Immature natural killer cell (primary cell): Measurements from ENCODE around the gene CCNT2. TPM values are rescaled to one million over a fixed set of nuclear protein-coding genes. Genes with fewer than 3 reads are reported as not detected.
"Not testable (repeated sequence)": the region's sequence is repeated elsewhere in the genome, so short reads cannot be mapped to it uniquely, and the experiment has no call there.

Experiments used
- DNase-seq, 3 donors: peaks; one replicate each; pipeline ENCODE4 v3.0.0; 2022; ENCODE audit warnings: mixed read lengths in 1 of 3
- H3K27ac Mint-ChIP-seq, 6 donors: one replicate each; pipeline ENCODE4 v1.8.0; 2020; ENCODE audit warnings: mixed read lengths in 6 of 6, mild to moderate bottlenecking in 5 of 6, inconsistent platforms in 4 of 6, moderate library complexity in 3 of 6
- H3K27me3 Mint-ChIP-seq, 3 donors: one replicate each; pipeline ENCODE4 v1.8.0; 2020 to 2021; ENCODE audit warnings: low read depth in 3 of 3, mild to moderate bottlenecking in 3 of 3, mixed read lengths in 3 of 3, moderate library complexity in 3 of 3, inconsistent platforms in 1 of 3
- H3K36me3 Mint-ChIP-seq, 3 donors: one replicate each; pipeline ENCODE4 v1.8.0; 2020; ENCODE audit warnings: mixed read lengths in 3 of 3, inconsistent platforms in 2 of 3, mild to moderate bottlenecking in 2 of 3
- H3K4me1 Mint-ChIP-seq, 2 donors: one replicate each; pipeline ENCODE4 v1.8.0; 2020; ENCODE audit warnings: inconsistent platforms in 2 of 2, mild to moderate bottlenecking in 2 of 2, mixed read lengths in 2 of 2, moderate library complexity in 1 of 2
- H3K4me3 Mint-ChIP-seq, 5 donors: one replicate each; pipeline ENCODE4 v1.8.0; 2020; ENCODE audit warnings: mild to moderate bottlenecking in 5 of 5, mixed read lengths in 5 of 5, inconsistent platforms in 3 of 5, moderate library complexity in 3 of 5
- H3K9me3 Mint-ChIP-seq, 6 donors: one replicate each; pipeline ENCODE4 v1.8.0; 2020; ENCODE audit warnings: mild to moderate bottlenecking in 6 of 6, mixed read lengths in 6 of 6, inconsistent platforms in 4 of 6, moderate library complexity in 3 of 6
- polyA plus RNA-seq, 3 donors: library from polyadenylated mRNA; unstranded; fragments of 300-500 nt; fragmentation: Illumina TruSeq; gene quantifications; one replicate each; pipeline ENCODE4 v1.2.3, GENCODE V29; 2021

Gene CCNT2
- polyA plus RNA-seq, 3 donors from 2014 or later: 16.6 to 21.5 (median 19.7) TPM

GRCh38 chr2:134906726-134907125 is 11.9 kb upstream of the CCNT2 start:
- H3K27me3 Mint-ChIP-seq: peaks cover 2 to 4% (median 2%) of the 10 kb centered on the region in 3 donors
- no peak overlapping the region for H3K4me3 Mint-ChIP-seq
- DNase-seq: no peak
- H3K4me1 Mint-ChIP-seq: no peaks in the 10 kb centered on the region
- H3K27ac Mint-ChIP-seq: no peak overlapping the region
- H3K36me3 Mint-ChIP-seq: peaks cover 4 to 17% (median 6%) of the 10 kb centered on the region in 3 donors
- H3K9me3 Mint-ChIP-seq: peaks cover 0 to 4% (median 0%) of the 10 kb centered on the region in 6 donors

GRCh38 chr2:134907441-134908116 is 11.0 kb upstream of the CCNT2 start:
- DNase-seq, H3K9me3 Mint-ChIP-seq, H3K4me3 Mint-ChIP-seq, H3K27ac Mint-ChIP-seq, H3K4me1 Mint-ChIP-seq, H3K27me3 Mint-ChIP-seq: not testable (repeated sequence)
- peaks cover 4 to 13% (median 6%) of the 10 kb centered on the region in 3 donors for H3K36me3 Mint-ChIP-seq

- peaks cover 0 to 6% (median 1%) of the 10 kb centered on the region in 3 donors for H3K27me3 Mint-ChIP-seq
- H3K4me1 Mint-ChIP-seq: no peaks in the 10 kb centered on the region
- H3K4me3 Mint-ChIP-seq: no peak overlapping the region
- H3K27ac Mint-ChIP-seq: no peak overlapping the region
- H3K36me3 Mint-ChIP-seq: peaks cover 5 to 17% (median 6%) of the 10 kb centered on the region in 3 donors
- DNase-seq: no peak
- peaks cover 0 to 4% (median 0%) of the 10 kb centered on the region in 6 donors for H3K9me3 Mint-ChIP-seq
Observed at GRCh38 chr2:134910763-134911399, 7.7 kb upstream of the CCNT2 start.

- H3K27ac Mint-ChIP-seq: no peak overlapping the region
- H3K4me1 Mint-ChIP-seq: no peaks in the 10 kb centered on the region
- peaks cover 0 to 4% (median 0%) of the 10 kb centered on the region in 6 donors for H3K9me3 Mint-ChIP-seq
- H3K4me3 Mint-ChIP-seq: no peak overlapping the region
- no peak for DNase-seq
- H3K36me3 Mint-ChIP-seq: peaks cover 5 to 17% (median 6%) of the 10 kb centered on the region in 3 donors
- H3K27me3 Mint-ChIP-seq: peaks cover 0 to 3% (median 1%) of the 10 kb centered on the region in 3 donors
Observed at GRCh38 chr2:134911400-134911785, 7.2 kb upstream of the CCNT2 start.

GRCh38 chr2:134912361-134912760 is 6.3 kb upstream of the CCNT2 start:
- H3K9me3 Mint-ChIP-seq: peaks cover 0 to 4% (median 0%) of the 10 kb centered on the region in 6 donors
- DNase-seq: no peak
- H3K4me3 Mint-ChIP-seq: no peak overlapping the region
- peaks cover 5 to 14% (median 6%) of the 10 kb centered on the region in 3 donors for H3K36me3 Mint-ChIP-seq
- peaks cover 0 to 3% (median 1%) of the 10 kb centered on the region in 3 donors for H3K27me3 Mint-ChIP-seq
- no peak overlapping the region for H3K27ac Mint-ChIP-seq
- H3K4me1 Mint-ChIP-seq: peaks cover 1 to 3% of the 10 kb centered on the region in 2 donors

GRCh38 chr2:134917360-134917865 is 1.2 kb upstream of the CCNT2 start:
- H3K36me3 Mint-ChIP-seq: peaks cover 0 to 8% (median 5%) of the 10 kb centered on the region in 3 donors
- peak overlapping the region; percentile 89 to 99 (median 98) for H3K27ac Mint-ChIP-seq
- H3K27me3 Mint-ChIP-seq: peaks cover 8 to 17% (median 16%) of the 10 kb centered on the region in 3 donors
- DNase-seq: no peak
- peaks cover 42 to 46% of the 10 kb centered on the region in 2 donors for H3K4me1 Mint-ChIP-seq
- peaks cover 0 to 2% (median 0%) of the 10 kb centered on the region in 6 donors for H3K9me3 Mint-ChIP-seq
- H3K4me3 Mint-ChIP-seq: peak overlapping the region; percentile 87 to 99 (median 97)

GRCh38 chr2:134917888-134918525 is 615 bp upstream of the CCNT2 start:
- H3K9me3 Mint-ChIP-seq: peaks cover 0 to 2% (median 0%) of the 10 kb centered on the region in 6 donors
- H3K4me1 Mint-ChIP-seq: peaks cover 48 to 51% of the 10 kb centered on the region in 2 donors
- H3K36me3 Mint-ChIP-seq: peaks cover 0 to 8% (median 5%) of the 10 kb centered on the region in 3 donors
- DNase-seq: peak in 1 of 3 donors; percentile 90
- H3K27ac Mint-ChIP-seq: peak overlapping the region; percentile 89 to 99 (median 98)
- H3K4me3 Mint-ChIP-seq: peak overlapping the region; percentile 87 to 99 (median 97)
- H3K27me3 Mint-ChIP-seq: peaks cover 8 to 17% (median 16%) of the 10 kb centered on the region in 3 donors

- Mint-ChIP-seq H3K4me3 (peak overlapping the region; percentile 87 to 99 (median 97)), H3K27me3 (peaks cover 8 to 17% (median 16%) of the 10 kb centered on the region in 3 donors), H3K27ac (peak overlapping the region; percentile 89 to 99 (median 96)), H3K9me3 (peaks cover 0 to 2% (median 0%) of the 10 kb centered on the region in 6 donors), H3K4me1 (peaks cover 58 to 67% of the 10 kb centered on the region in 2 donors), H3K36me3 (peaks cover 0 to 6% (median 2%) of the 10 kb centered on the region in 3 donors)
- DNase-seq: peak in 1 of 3 donors; percentile 35
Observed at GRCh38 chr2:134919341-134920210, 954 bp downstream of the CCNT2 start.

GRCh38 chr2:134924912-134925311 is 6.3 kb downstream of the CCNT2 start:
- Mint-ChIP-seq H3K27ac (peak overlapping the region in 2 of 6 donors; percentile 29 to 52), H3K4me3 (peak overlapping the region in 1 of 5 donors; percentile 2), H3K4me1 (peaks cover 79 to 97% of the 10 kb centered on the region in 2 donors), H3K27me3 (no peaks in the 10 kb centered on the region), H3K9me3 (no peaks in the 10 kb centered on the region), H3K36me3 (no peaks in the 10 kb centered on the region)
- DNase-seq: no peak

GRCh38 chr2:134926231-134926931 is 7.8 kb downstream of the CCNT2 start:
- no peak for DNase-seq
- Mint-ChIP-seq H3K36me3 (no peaks in the 10 kb centered on the region), H3K4me3 (peak overlapping the region in 3 of 5 donors; percentile 6 to 56 (median 13)), H3K4me1 (peaks cover 79 to 97% of the 10 kb centered on the region in 2 donors), H3K9me3 (no peaks in the 10 kb centered on the region), H3K27ac (peak overlapping the region in 5 of 6 donors; percentile 5 to 36 (median 14)), H3K27me3 (no peaks in the 10 kb centered on the region)

- Mint-ChIP-seq H3K9me3 (no peaks in the 10 kb centered on the region), H3K27ac (no peak overlapping the region), H3K27me3 (no peaks in the 10 kb centered on the region), H3K36me3 (no peaks in the 10 kb centered on the region), H3K4me1 (peaks cover 79 to 97% of the 10 kb centered on the region in 2 donors), H3K4me3 (no peak overlapping the region)
- DNase-seq: no peak
Observed at GRCh38 chr2:134927195-134927594, 8.6 kb downstream of the CCNT2 start.

- Mint-ChIP-seq H3K4me1 (peaks cover 73 to 95% of the 10 kb centered on the region in 2 donors), H3K36me3 (peaks cover 0 to 9% (median 0%) of the 10 kb centered on the region in 3 donors), H3K27me3 (no peaks in the 10 kb centered on the region), H3K9me3 (no peaks in the 10 kb centered on the region), H3K4me3 (peak overlapping the region in 2 of 5 donors; percentile 0 to 6), H3K27ac (peak overlapping the region in 3 of 6 donors; percentile 19 to 59 (median 48))
- DNase-seq: no peak
Observed at GRCh38 chr2:134932864-134933526, 14.4 kb downstream of the CCNT2 start.
